ENCODE results near the gene MRPL14. TPM values are rescaled to one million over a fixed set of nuclear protein-coding genes. Genes with fewer than 3 reads are reported as not detected.
A peak's percentile ranks its signal among the peaks of the same experiment; 100 is the strongest.

Gene MRPL14
- total RNA-seq, 1 experiment from 2014 or later, result 87.6 TPM

DNA sequence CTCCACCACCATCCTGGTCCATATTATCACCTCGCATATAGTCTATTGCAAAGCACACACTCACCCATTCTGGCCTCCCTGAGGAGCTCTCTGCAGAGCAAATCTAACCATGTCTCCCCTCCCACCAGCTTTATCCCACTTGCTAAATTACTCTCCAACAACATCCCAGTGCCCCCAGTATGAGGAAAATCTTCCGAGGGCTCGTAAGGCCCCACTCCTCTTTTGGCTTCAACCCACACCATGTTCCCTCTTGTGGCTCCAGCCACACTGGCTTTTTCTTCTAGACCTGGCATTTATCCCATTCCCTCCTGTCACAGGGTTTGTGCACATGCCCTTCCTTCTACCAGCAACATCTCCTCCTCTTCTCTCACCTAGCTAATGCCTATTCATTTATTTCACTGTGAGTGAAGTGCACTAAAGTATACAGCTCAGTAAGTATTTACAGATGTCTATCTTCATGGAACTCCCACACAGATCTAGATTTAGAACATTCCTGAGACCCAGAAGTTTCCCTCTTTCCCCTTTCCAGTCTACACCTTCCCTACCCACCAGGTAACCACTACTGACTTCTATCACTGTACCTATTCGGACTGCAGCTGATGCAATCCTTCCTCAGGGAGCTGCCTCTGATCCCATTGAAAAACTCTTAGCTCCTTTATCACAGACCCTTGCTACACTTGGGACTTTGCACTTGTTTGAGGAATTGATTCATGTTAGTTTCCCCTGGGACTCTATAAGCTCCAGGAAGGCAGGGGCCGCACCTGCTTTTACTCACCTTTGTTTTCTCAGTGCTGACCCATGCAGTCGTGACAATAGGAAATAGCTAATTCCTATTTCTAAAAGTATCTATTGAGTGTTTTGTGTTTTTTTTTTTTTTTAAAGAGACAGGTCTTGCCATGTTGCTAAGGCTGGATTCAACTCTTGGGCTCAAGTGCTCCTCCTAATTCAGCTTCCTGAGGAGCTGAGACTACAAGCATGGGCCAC, 15.5 kb downstream of the MRPL14 start:
- TF ChIP-seq, protein P1, sequence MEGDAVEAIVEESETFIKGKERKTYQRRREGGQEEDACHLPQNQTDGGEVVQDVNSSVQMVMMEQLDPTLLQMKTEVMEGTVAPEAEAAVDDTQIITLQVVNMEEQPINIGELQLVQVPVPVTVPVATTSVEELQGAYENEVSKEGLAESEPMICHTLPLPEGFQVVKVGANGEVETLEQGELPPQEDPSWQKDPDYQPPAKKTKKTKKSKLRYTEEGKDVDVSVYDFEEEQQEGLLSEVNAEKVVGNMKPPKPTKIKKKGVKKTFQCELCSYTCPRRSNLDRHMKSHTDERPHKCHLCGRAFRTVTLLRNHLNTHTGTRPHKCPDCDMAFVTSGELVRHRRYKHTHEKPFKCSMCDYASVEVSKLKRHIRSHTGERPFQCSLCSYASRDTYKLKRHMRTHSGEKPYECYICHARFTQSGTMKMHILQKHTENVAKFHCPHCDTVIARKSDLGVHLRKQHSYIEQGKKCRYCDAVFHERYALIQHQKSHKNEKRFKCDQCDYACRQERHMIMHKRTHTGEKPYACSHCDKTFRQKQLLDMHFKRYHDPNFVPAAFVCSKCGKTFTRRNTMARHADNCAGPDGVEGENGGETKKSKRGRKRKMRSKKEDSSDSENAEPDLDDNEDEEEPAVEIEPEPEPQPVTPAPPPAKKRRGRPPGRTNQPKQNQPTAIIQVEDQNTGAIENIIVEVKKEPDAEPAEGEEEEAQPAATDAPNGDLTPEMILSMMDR (IDR thresholded peaks at IDR 0.05; ENCODE audit: insufficient read depth in 1 of 2, low read depth in 1 of 2, low read length in 1 of 2, severe bottlenecking in 1 of 2, unreplicated experiment in 1 of 2), result no peak
- Mint-ChIP-seq H3K36me3 (ENCODE audit: insufficient read depth, unreplicated experiment) (peaks cover 59% of the 10 kb centered on the region), H3K4me3 (ENCODE audit: unreplicated experiment) (peak overlapping the region; percentile 27)

DNA sequence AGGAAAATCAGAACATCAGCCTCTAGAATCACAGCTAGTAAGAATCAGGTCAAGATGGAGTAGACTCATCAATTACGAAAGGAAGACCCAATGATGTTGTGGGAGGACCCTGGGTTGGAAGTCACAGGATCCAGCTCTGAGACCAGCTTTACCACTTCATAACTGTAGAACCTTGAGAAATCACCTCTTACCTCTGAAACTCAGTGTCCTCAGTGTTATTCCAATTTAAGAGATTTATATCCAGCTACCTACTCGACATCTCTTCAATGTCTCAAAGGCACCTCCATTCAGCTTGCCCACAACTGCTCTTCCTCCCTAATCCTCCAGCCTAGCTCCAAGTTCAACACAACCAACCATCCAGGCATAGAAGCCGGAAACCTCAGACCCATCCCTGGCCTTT, 16.3 kb downstream of the MRPL14 start:
- H3K36me3 Mint-ChIP-seq (ENCODE audit: insufficient read depth, unreplicated experiment), result peaks cover 66% of the 10 kb centered on the region
- BruUV-seq (replicated peaks), result TSS peak; percentile 13
- CTCF ChIA-PET, result interaction anchor here (1.2 to 1.7 kb wide), 4 partner anchors 14 to 16 kb away, joined by 3 to 7 read pairs (median 6); partner anchors contain the start of genes MRPL14 and TMEM63B

More for the DNA sequence above, 15.5 kb downstream of the MRPL14 start:
- no peak overlapping the region for H3K4me3 ChIP-seq (ENCODE audit: low read depth, low read length)
- H3K9me3 Mint-ChIP-seq (ENCODE audit: unreplicated experiment), result no peaks in the 10 kb centered on the region
- no peaks in the 10 kb centered on the region for H3K27me3 ChIP-seq (replicated peaks; ENCODE audit: control insufficient read depth, insufficient read depth, low read length)
- H3K4me1 Mint-ChIP-seq (ENCODE audit: low read depth, unreplicated experiment), result peaks cover 28% of the 10 kb centered on the region
- peaks cover 5% of the 10 kb centered on the region for H3K36me3 ChIP-seq (ENCODE audit: control insufficient read depth, insufficient read depth, low read length)
- H3K27me3 Mint-ChIP-seq (ENCODE audit: insufficient read depth, unreplicated experiment), result no peaks in the 10 kb centered on the region
- H3K4me1 ChIP-seq, result peaks cover 3% of the 10 kb centered on the region
- ChIA-PET CTCF (interaction anchor here (0.5 to 1.7 kb wide), 12 partner anchors 9 to 217 kb away, joined by 3 to 7 read pairs (median 4); partner anchors contain the start of genes HSP90AB1, MRPL14 and TMEM63B), POLR2A (interaction anchor here (0.6 to 1.7 kb wide), 5 partner anchors 16 to 690 kb away, joined by 3 to 11 read pairs (median 4); partner anchors contain the start of genes HSP90AB1, MRPL14 and TMEM63B)
- peak overlapping the region; percentile 91 for H3K27ac Mint-ChIP-seq (ENCODE audit: unreplicated experiment)
- no peaks in the 10 kb centered on the region for H3K9me3 ChIP-seq
- peak; percentile 46 to 73 for DNase-seq
- intact Hi-C loops (cut with micrococcal nuclease; ENCODE audit: unreplicated experiment), result loop anchor here (1.0 kb wide), 1 partner anchor 15 kb away; no protein-coding TSS in a partner anchor
- BruUV-seq (replicated peaks), result no TSS peak

More for the DNA sequence above, 16.3 kb downstream of the MRPL14 start:
- H3K9me3 ChIP-seq, result no peaks in the 10 kb centered on the region
- peaks cover 21% of the 10 kb centered on the region for H3K4me1 Mint-ChIP-seq (ENCODE audit: low read depth, unreplicated experiment)
- POLR2A ChIA-PET, result interaction anchor here (0.8 to 1.7 kb wide), 2 partner anchors 17 to 136 kb away, joined by 4 to 11 read pairs; partner anchors contain the start of genes HSP90AB1, MRPL14 and TMEM63B
- intact Hi-C loops (cut with micrococcal nuclease; ENCODE audit: unreplicated experiment), result no loop called here
- no peak overlapping the region for H3K4me3 ChIP-seq (ENCODE audit: low read depth, low read length)
- no peak overlapping the region for H3K4me3 Mint-ChIP-seq (ENCODE audit: unreplicated experiment)
- no peaks in the 10 kb centered on the region for H3K27me3 Mint-ChIP-seq (ENCODE audit: insufficient read depth, unreplicated experiment)
- H3K27me3 ChIP-seq (replicated peaks; ENCODE audit: control insufficient read depth, insufficient read depth, low read length), result no peaks in the 10 kb centered on the region
- H3K36me3 ChIP-seq (ENCODE audit: control insufficient read depth, insufficient read depth, low read length), result peaks cover 5% of the 10 kb centered on the region
- no peaks in the 10 kb centered on the region; the same call in 1 of the 2 replicates for H3K4me1 ChIP-seq
- TF ChIP-seq, protein P1 (IDR thresholded peaks at IDR 0.05; ENCODE audit: insufficient read depth in 1 of 2, low read depth in 1 of 2, low read length in 1 of 2, severe bottlenecking in 1 of 2, unreplicated experiment in 1 of 2), result no peak
- peak overlapping the region; percentile 91 for H3K27ac Mint-ChIP-seq (ENCODE audit: unreplicated experiment)
- H3K9me3 Mint-ChIP-seq (ENCODE audit: unreplicated experiment), result no peaks in the 10 kb centered on the region
- no peak for DNase-seq

Measured in Caco-2 (cell line).